ENCODE measurements around the gene UGT1A7.

Gene UGT1A7

DNA sequence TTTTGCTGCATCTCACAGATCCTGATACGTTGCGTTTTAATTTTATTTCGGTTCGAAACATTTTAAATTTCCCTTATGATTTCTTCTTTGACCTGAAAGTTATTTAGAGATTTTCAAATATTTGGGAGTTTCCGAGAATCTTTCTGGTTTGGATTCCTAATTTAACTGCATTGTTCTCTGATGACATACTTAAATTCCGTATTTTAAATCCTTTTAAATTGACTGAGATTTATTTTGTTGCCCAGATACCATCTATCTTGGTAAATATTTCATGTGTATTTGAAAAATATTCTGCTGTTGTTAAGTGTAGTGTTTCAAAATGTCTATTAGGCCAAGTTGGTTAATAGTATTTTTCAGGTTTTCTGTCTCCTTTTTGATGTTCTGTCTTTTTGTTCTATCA lies 134.2 kb downstream of the UGT1A7 start:
- H3K27me3 ChIP-seq (ENCODE audit: insufficient read depth, insufficient read length) = peaks cover 2% of the 10 kb centered on the region
- H3K9ac ChIP-seq (ENCODE audit: insufficient read length, low read depth) = no peak overlapping the region
- H3K36me3 ChIP-seq (ENCODE audit: insufficient read depth, insufficient read length, low read length) = no peaks in the 10 kb centered on the region
- H3K4me3 ChIP-seq (ENCODE audit: insufficient read length, low read depth) = no peak overlapping the region
- H3K4me1 ChIP-seq (ENCODE audit: insufficient read depth, insufficient read length) = no peaks in the 10 kb centered on the region
- no peak for DNase-seq (ENCODE audit: low read depth, low spot score)
- TF ChIP-seq ZNF274 (IDR thresholded peaks at IDR 0.05; ENCODE audit: low read depth, low read length) (no peak), SUZ12 (IDR thresholded peaks at IDR 0.05; ENCODE audit: extremely low read depth, insufficient read depth, insufficient read length) (no peak), YY1 (IDR thresholded peaks at IDR 0.05; ENCODE audit: insufficient read depth, insufficient read length) (no peak)
- no peaks in the 10 kb centered on the region for H3K9me3 ChIP-seq (ENCODE audit: insufficient read depth, low read length)

DNA sequence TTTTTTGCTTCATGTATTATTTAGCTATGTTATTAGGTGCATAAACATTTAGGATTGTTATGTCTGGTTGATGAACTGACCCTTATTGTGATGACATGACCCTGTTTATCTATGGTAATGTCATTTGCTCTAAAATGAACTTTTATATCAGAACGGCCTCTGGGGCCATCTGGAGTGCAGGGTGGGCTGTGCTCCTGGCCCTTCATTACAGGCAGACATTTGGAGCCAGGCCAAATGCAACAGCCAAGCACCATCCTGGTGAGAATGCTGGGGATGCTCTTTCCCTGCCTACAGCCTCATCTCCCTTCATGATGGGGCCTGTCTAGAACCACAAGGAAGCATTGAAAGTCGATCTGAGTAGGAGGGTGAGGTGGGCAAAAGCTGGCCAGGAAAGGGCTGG lies 134.6 kb downstream of the UGT1A7 start:
- no peak overlapping the region for H3K4me3 ChIP-seq (ENCODE audit: insufficient read length, low read depth)
- peaks cover 2% of the 10 kb centered on the region for H3K27me3 ChIP-seq (ENCODE audit: insufficient read depth, insufficient read length)
- no peaks in the 10 kb centered on the region for H3K36me3 ChIP-seq (ENCODE audit: insufficient read depth, insufficient read length, low read length)
- no peak for TF ChIP-seq SUZ12 (IDR thresholded peaks at IDR 0.05; ENCODE audit: extremely low read depth, insufficient read depth, insufficient read length)
- no peak for TF ChIP-seq ZNF274 (IDR thresholded peaks at IDR 0.05; ENCODE audit: low read depth, low read length)
- no peak for TF ChIP-seq YY1 (IDR thresholded peaks at IDR 0.05; ENCODE audit: insufficient read depth, insufficient read length)
- H3K4me1 ChIP-seq (ENCODE audit: insufficient read depth, insufficient read length) = no peaks in the 10 kb centered on the region
- no peaks in the 10 kb centered on the region for H3K9me3 ChIP-seq (ENCODE audit: insufficient read depth, low read length)
- no peak for DNase-seq (ENCODE audit: low read depth, low spot score)
- no peak overlapping the region for H3K9ac ChIP-seq (ENCODE audit: insufficient read length, low read depth)

DNA sequence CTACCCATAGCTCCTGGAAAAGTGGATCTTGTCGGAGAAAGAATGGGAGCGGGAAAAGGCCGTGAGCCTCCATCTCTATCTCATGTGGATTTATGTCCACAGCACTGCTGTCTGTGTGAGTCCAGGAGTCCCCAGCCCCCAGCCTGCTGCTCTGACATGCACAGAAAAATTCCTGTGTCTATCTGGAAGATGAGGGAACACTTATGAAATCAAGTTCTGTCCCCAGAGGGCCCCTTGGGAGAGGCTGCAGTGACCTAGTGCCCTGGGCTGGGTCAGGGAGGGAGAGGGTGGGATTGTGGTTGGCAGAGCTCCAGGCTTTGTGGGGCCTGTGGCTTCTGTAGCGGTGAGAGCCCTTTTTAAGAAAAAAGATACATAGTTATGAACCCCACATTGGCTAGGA lies 135.1 kb downstream of the UGT1A7 start:
- no peak overlapping the region for H3K9ac ChIP-seq (ENCODE audit: insufficient read length, low read depth)
- peaks cover 2% of the 10 kb centered on the region for H3K27me3 ChIP-seq (ENCODE audit: insufficient read depth, insufficient read length)
- DNase-seq (ENCODE audit: low read depth, low spot score) = no peak
- H3K4me1 ChIP-seq (ENCODE audit: insufficient read depth, insufficient read length) = no peaks in the 10 kb centered on the region
- H3K9me3 ChIP-seq (ENCODE audit: insufficient read depth, low read length) = no peaks in the 10 kb centered on the region
- H3K36me3 ChIP-seq (ENCODE audit: insufficient read depth, insufficient read length, low read length) = no peaks in the 10 kb centered on the region
- no peak overlapping the region for H3K4me3 ChIP-seq (ENCODE audit: insufficient read length, low read depth)
- TF ChIP-seq ZNF274 (IDR thresholded peaks at IDR 0.05; ENCODE audit: low read depth, low read length) = no peak
- no peak for TF ChIP-seq SUZ12 (IDR thresholded peaks at IDR 0.05; ENCODE audit: extremely low read depth, insufficient read depth, insufficient read length)
- TF ChIP-seq YY1 (IDR thresholded peaks at IDR 0.05; ENCODE audit: insufficient read depth, insufficient read length) = no peak

DNA sequence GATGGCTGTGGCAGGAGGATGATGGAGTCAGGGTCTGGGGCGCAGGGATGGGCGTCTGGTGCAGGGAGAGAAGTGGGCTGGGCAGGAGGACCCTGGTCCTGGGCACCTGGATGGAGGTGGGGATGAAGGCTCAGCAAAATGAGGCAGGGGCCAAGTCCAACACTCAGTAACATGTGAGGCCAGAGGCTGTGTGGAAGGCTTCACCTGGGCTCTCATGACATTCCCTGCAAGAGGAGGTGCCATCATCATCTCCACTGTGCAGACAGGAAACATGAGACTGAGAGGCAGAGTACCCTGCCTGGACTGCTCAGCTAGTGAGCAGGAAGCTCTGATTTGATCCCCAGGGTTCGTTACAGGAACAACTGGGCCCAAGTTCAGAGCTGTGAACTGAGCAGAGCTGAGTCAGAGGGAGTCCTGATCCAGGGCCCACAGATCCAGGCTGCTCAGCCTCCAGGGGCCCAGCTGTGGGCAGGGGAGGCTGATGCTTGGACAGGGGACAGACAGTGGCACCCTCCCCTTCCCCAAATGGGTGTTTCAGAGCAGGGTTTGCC lies 135.7 kb downstream of the UGT1A7 start:
- H3K4me1 ChIP-seq (ENCODE audit: insufficient read depth, insufficient read length) = peaks cover 1% of the 10 kb centered on the region
- no peak for DNase-seq (ENCODE audit: low read depth, low spot score)
- TF ChIP-seq SUZ12 (IDR thresholded peaks at IDR 0.05; ENCODE audit: extremely low read depth, insufficient read depth, insufficient read length) (no peak), YY1 (IDR thresholded peaks at IDR 0.05; ENCODE audit: insufficient read depth, insufficient read length) (no peak), ZNF274 (IDR thresholded peaks at IDR 0.05; ENCODE audit: low read depth, low read length) (no peak)
- H3K27me3 ChIP-seq (ENCODE audit: insufficient read depth, insufficient read length) = peaks cover 2% of the 10 kb centered on the region
- no peaks in the 10 kb centered on the region for H3K9me3 ChIP-seq (ENCODE audit: insufficient read depth, low read length)
- no peaks in the 10 kb centered on the region for H3K36me3 ChIP-seq (ENCODE audit: insufficient read depth, insufficient read length, low read length)
- H3K4me3 ChIP-seq (ENCODE audit: insufficient read length, low read depth) = no peak overlapping the region
- no peak overlapping the region for H3K9ac ChIP-seq (ENCODE audit: insufficient read length, low read depth)

DNA sequence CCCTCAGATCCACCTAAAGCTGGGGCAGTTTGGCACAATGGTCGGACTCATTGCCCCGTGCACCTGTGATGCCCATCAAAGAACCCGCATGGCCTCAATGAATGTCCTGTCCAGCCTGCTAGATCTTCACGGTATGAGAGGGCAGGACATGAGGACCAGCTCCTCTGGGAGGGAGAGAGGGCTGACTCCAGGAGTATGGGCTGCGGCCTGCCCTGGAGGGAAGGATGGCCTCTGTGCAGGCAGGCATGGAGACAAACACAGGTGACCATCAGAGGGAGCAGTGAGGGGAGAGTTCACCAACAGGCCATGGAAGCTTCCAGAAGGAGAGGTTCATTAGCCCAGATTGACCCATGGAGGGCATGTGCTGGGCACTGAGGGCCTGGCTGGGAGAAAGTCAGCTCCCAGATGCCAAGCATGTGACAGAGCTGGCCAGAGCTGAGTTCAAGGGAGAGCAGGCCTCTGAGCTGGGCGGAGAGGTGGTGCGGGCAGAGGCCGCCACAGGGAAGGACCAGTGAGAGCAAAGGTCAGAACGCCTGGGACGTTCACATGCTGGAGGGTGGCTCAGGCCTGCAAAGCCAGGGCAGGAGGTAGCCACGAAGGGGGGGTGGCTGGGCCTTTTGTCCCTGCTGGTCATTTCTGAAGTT lies 136.4 kb downstream of the UGT1A7 start:
- no peak for DNase-seq (ENCODE audit: low read depth, low spot score)
- H3K4me3 ChIP-seq (ENCODE audit: insufficient read length, low read depth) = no peak overlapping the region
- no peak overlapping the region for H3K9ac ChIP-seq (ENCODE audit: insufficient read length, low read depth)
- peaks cover 2% of the 10 kb centered on the region for H3K27me3 ChIP-seq (ENCODE audit: insufficient read depth, insufficient read length)
- TF ChIP-seq SUZ12 (IDR thresholded peaks at IDR 0.05; ENCODE audit: extremely low read depth, insufficient read depth, insufficient read length) (no peak), YY1 (IDR thresholded peaks at IDR 0.05; ENCODE audit: insufficient read depth, insufficient read length) (no peak), ZNF274 (IDR thresholded peaks at IDR 0.05; ENCODE audit: low read depth, low read length) (no peak)
- no peaks in the 10 kb centered on the region for H3K36me3 ChIP-seq (ENCODE audit: insufficient read depth, insufficient read length, low read length)
- peaks cover 7% of the 10 kb centered on the region for H3K4me1 ChIP-seq (ENCODE audit: insufficient read depth, insufficient read length)
- no peaks in the 10 kb centered on the region for H3K9me3 ChIP-seq (ENCODE audit: insufficient read depth, low read length)

DNA sequence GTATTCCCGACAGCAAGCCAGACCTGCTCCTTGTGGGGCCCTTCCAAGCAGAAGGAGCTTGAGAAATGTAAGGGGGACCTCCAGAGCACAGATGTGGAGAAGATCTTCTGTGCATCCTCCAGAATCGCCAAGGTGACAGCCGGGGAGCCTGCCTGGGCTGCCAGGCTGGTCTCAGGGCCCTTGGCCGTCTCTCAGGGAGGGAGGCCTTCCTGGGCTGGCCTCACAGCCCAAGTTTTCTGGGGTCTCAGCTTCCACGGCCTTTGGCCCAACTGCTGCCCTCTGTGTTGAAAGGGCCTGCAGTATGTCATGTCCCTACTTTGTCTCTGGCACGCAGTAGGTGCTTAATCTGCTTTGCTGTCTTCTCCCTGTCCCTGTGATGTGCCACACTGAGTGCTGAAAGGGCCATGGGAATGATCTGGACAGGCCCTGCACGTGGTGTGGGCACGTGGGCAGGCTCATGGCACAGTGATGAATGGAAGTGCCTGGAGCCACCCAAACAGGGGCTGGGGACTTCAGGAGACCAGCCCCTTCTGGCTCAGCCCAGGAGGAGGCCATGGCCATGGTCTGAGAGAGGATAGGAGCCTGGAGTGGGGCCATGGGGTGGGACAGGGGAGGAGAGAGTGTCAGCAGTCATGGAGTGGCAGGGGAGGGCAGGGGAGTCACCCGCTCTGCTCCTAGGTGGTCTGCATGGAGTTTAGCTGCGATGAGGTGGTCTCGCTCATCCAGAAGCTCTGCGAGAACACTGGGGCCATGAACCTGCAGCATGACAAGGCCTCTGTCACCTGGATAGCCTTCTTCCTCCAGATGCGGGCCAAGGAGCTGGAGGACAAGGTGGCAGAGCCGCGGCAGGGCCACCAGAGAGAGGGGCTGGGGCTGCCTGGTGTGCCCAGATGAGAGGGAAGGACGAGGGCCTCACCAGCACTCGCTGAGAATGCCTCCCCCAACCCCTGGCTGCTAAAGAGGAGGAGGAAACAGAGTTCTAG lies 137.2 kb downstream of the UGT1A7 start:
- no peak for DNase-seq (ENCODE audit: low read depth, low spot score)
- no peak for TF ChIP-seq ZNF274 (IDR thresholded peaks at IDR 0.05; ENCODE audit: low read depth, low read length)
- no peak for TF ChIP-seq YY1 (IDR thresholded peaks at IDR 0.05; ENCODE audit: insufficient read depth, insufficient read length)
- no peak for TF ChIP-seq SUZ12 (IDR thresholded peaks at IDR 0.05; ENCODE audit: extremely low read depth, insufficient read depth, insufficient read length)
- Histone ChIP-seq H3K36me3 (ENCODE audit: insufficient read depth, insufficient read length, low read length) (no peaks in the 10 kb centered on the region), H3K27me3 (ENCODE audit: insufficient read depth, insufficient read length) (peaks cover 2% of the 10 kb centered on the region), H3K9ac (ENCODE audit: insufficient read length, low read depth) (no peak overlapping the region), H3K9me3 (ENCODE audit: insufficient read depth, low read length) (no peaks in the 10 kb centered on the region), H3K4me1 (ENCODE audit: insufficient read depth, insufficient read length) (peaks cover 7% of the 10 kb centered on the region), H3K4me3 (ENCODE audit: insufficient read length, low read depth) (no peak overlapping the region)
